ENCODE measurements around the gene THOC7. TPM values are rescaled to one million over a fixed set of nuclear protein-coding genes. Genes with fewer than 3 reads are reported as not detected.

The THOC7 gene
- total RNA-seq, 1 donor from 2014 or later = 52.6 TPM

DNA sequence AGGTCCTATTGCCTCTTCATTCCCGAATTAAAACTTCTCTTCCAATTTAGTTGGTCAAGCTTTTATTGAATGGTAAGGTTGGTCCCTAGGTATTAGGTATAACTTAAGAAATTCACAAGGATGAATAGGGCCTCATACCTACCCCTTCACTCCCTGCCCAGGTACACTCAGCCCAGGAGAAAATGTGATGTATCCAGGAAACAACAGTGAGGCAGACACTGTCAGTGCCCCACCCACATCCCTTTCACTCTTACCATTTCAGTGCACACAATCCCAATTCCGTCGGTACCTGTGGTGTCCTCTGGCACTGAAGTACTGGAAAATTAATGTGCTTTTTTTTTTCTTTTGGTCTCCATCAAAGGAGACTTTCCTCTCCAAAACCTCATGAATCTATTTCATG lies 55.0 kb downstream of the THOC7 start:
- H3K27ac Mint-ChIP-seq = no peak overlapping the region

DNA sequence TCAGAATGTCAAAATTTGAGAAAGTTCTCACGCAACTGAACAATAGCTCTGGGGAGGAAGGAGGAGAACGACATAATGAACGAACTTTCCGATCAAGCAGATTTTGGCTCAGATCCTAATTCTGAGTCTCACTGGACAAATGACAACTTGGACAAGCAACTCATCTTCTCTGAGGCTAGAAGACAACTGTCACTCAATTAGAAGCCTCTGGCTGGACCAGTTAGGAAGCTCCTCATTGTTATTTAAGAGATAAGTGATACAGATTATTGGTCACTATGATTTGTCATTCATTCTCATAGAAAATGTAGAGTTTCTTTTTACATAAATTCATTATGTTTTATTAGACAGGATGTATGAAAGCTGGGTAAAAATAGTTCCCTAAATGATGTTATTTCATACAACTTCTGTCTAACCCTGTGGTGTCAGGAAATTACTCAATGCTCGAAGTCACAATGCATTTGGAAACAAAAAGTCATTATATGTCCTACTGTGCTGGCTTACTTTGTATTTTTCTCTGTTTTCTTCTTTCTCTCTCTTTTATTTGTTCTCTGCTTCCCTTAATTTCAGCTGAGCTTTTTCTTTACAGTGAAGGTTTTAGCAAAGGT lies 55.5 kb downstream of the THOC7 start:
- Mint-ChIP-seq H3K27ac (no peak overlapping the region), H3K4me1 (ENCODE audit: low read depth) (no peaks in the 10 kb centered on the region), H3K27me3 (no peaks in the 10 kb centered on the region), H3K9me3 (ENCODE audit: low read depth) (no peaks in the 10 kb centered on the region), H3K4me3 (ENCODE audit: low read depth) (no peak overlapping the region), H3K36me3 (ENCODE audit: insufficient read depth) (no peaks in the 10 kb centered on the region)
- TF ChIP-seq, protein P1, sequence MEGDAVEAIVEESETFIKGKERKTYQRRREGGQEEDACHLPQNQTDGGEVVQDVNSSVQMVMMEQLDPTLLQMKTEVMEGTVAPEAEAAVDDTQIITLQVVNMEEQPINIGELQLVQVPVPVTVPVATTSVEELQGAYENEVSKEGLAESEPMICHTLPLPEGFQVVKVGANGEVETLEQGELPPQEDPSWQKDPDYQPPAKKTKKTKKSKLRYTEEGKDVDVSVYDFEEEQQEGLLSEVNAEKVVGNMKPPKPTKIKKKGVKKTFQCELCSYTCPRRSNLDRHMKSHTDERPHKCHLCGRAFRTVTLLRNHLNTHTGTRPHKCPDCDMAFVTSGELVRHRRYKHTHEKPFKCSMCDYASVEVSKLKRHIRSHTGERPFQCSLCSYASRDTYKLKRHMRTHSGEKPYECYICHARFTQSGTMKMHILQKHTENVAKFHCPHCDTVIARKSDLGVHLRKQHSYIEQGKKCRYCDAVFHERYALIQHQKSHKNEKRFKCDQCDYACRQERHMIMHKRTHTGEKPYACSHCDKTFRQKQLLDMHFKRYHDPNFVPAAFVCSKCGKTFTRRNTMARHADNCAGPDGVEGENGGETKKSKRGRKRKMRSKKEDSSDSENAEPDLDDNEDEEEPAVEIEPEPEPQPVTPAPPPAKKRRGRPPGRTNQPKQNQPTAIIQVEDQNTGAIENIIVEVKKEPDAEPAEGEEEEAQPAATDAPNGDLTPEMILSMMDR (IDR thresholded peaks at IDR 0.05; ENCODE audit: unreplicated experiment) = no peak
- DNase-seq (ENCODE audit: low spot score, unreplicated experiment) = no peak

More for the DNA sequence above, 55.0 kb downstream of the THOC7 start:
- Mint-ChIP-seq H3K4me1 (ENCODE audit: low read depth) (peaks cover 4% of the 10 kb centered on the region), H3K4me3 (ENCODE audit: low read depth) (no peak overlapping the region), H3K9me3 (ENCODE audit: low read depth) (no peaks in the 10 kb centered on the region), H3K27me3 (no peaks in the 10 kb centered on the region), H3K36me3 (ENCODE audit: insufficient read depth) (no peaks in the 10 kb centered on the region)
- TF ChIP-seq, protein P1 (IDR thresholded peaks at IDR 0.05; ENCODE audit: unreplicated experiment) = no peak
- no peak for DNase-seq (ENCODE audit: low spot score, unreplicated experiment)

- Mint-ChIP-seq H3K4me1 (ENCODE audit: low read depth) (peaks cover 1% of the 10 kb centered on the region), H3K27ac (no peak overlapping the region), H3K4me3 (ENCODE audit: low read depth) (no peak overlapping the region), H3K36me3 (ENCODE audit: insufficient read depth) (no peaks in the 10 kb centered on the region), H3K9me3 (ENCODE audit: low read depth) (no peaks in the 10 kb centered on the region), H3K27me3 (no peaks in the 10 kb centered on the region)
- DNase-seq (ENCODE audit: low spot score, unreplicated experiment) = no peak
- TF ChIP-seq, protein P1 (IDR thresholded peaks at IDR 0.05; ENCODE audit: unreplicated experiment) = no peak
These were observed 59.7 kb downstream of the THOC7 start for GRCh38 chr3:63803911-63804310.

GRCh38 chr3:63800097-63800496 lies 63.5 kb downstream of the THOC7 start:
- Mint-ChIP-seq H3K27ac (no peak overlapping the region), H3K4me3 (ENCODE audit: low read depth) (no peak overlapping the region), H3K9me3 (ENCODE audit: low read depth) (no peaks in the 10 kb centered on the region), H3K27me3 (no peaks in the 10 kb centered on the region), H3K4me1 (ENCODE audit: low read depth) (peaks cover 2% of the 10 kb centered on the region), H3K36me3 (ENCODE audit: insufficient read depth) (no peaks in the 10 kb centered on the region)
- DNase-seq (ENCODE audit: low spot score, unreplicated experiment) = no peak
- TF ChIP-seq, protein P1 (IDR thresholded peaks at IDR 0.05; ENCODE audit: unreplicated experiment) = no peak

GRCh38 chr3:63798949-63799348 lies 64.7 kb downstream of the THOC7 start:
- Mint-ChIP-seq H3K27ac (no peak overlapping the region), H3K4me3 (ENCODE audit: low read depth) (no peak overlapping the region), H3K4me1 (ENCODE audit: low read depth) (peaks cover 2% of the 10 kb centered on the region), H3K9me3 (ENCODE audit: low read depth) (no peaks in the 10 kb centered on the region), H3K27me3 (no peaks in the 10 kb centered on the region), H3K36me3 (ENCODE audit: insufficient read depth) (no peaks in the 10 kb centered on the region)
- DNase-seq (ENCODE audit: low spot score, unreplicated experiment) = no peak
- TF ChIP-seq, protein P1 (IDR thresholded peaks at IDR 0.05; ENCODE audit: unreplicated experiment) = no peak
